Gastroesophageal sphincter (tissue), 3 donors: ENCODE data around the gene NOL9.

ENCODE experiments used
- CTCF ChIP-seq, 4 experiments: fragments of 200-600 bp in 2 of 4; fragments of 450-650 bp in 2 of 4; sonication (generic) in 1 of 4; IDR thresholded peaks; one replicate each; pipeline ENCODE4 v1.5.1; 2017 to 2019; ENCODE audit warnings: antibody characterized with exemption in 4 of 4, mild to moderate bottlenecking in 2 of 4, moderate library complexity in 2 of 4
- POLR2A ChIP-seq, 2 donors: fragments of 450-650 bp; IDR thresholded peaks; one replicate each; pipeline ENCODE4 v1.6.1; 2017; ENCODE audit warnings: antibody characterized with exemption in 2 of 2, mild to moderate bottlenecking in 2 of 2, moderate library complexity in 1 of 2
- POLR2AphosphoS5 ChIP-seq: sonication (generic); formaldehyde crosslinking; IDR thresholded peaks from one replicate; pipeline ENCODE4 v1.6.1; 2017; ENCODE audit warnings: antibody characterized with exemption

DNA sequence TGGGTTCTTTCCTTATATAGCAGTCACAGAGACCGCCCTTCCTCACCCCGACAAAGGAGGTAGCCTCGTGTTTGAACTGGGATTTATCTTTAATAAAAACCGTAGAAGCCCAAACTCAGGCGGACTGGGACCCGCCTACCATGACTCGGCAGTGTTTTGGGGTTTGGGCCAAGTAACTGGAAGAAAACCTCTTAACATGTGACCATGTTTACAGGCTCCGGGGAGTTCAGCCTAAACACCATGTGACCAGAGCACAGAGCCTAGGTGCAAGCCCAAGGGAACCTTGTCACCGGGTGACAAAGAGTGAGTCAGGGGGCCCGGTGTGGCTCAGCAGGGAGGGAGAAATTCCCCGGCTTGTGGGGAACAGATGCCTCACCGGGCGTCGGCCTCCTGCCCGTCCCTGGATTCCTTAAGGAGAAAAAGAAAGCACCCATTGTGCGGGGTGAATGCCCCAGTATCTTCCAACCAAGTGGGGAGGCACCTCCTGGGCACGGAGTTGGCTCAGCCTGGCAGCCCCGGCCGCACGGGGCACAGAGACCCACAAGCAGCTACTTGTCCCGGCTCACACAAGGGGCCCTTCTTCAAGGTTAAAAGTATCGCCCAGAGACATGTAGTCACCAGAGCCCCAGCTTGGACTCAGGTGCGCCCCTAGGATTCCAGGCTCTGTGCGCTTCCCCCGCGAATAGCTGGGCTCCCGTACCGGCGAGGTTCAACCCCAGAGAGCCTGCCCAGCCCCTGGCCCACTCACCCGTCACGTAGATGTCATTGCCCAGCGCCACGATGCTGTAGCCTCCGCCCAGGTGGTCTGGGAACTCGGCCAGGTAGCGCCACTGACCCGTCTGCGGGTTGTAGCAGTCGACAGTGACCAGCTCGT lies 47.0 kb upstream of the NOL9 start:
- no peak for TF ChIP-seq CTCF (IDR thresholded peaks at IDR 0.05)
- TF ChIP-seq POLR2A (IDR thresholded peaks at IDR 0.05), result peak; percentile 52 to 57
- no peak for TF ChIP-seq POLR2AphosphoS5
